HCT116 (cell line): Measurements from ENCODE around the gene ANKRD13C.

Source experiments
- CTCF ChIP-seq, 3 experiments: fragments of 200-600 bp in 1 of 3; sonication (generic) in 1 of 3; IDR thresholded peaks in 2 of 3; conservative IDR thresholded peaks in 1 of 3; 2 replicates each; pipeline ENCODE4 v1.5.1; 2012 to 2017; ENCODE audit warnings: low read depth in 2 of 3, low read length in 2 of 3, antibody characterized with exemption in 1 of 3, borderline replicate concordance in 1 of 3, control low read depth in 1 of 3, mild to moderate bottlenecking in 1 of 3, mixed read lengths in 1 of 3, mixed run types in 1 of 3, moderate library complexity in 1 of 3; ENCODE audit not compliant: insufficient read depth in 1 of 3
- MAX ChIP-seq: IDR thresholded peaks from 2 replicates; pipeline ENCODE4 v1.6.1; 2012
- POLR2A ChIP-seq: IDR thresholded peaks from 2 replicates; pipeline ENCODE4 v1.7.0; 2011; ENCODE audit warnings: borderline replicate concordance; ENCODE audit not compliant: insufficient read depth, insufficient read length; ENCODE audit errors: extremely low read depth
- TCF7L2 ChIP-seq: IDR thresholded peaks from 2 replicates; pipeline ENCODE4 v1.7.0; 2011; ENCODE audit warnings: borderline replicate concordance, inconsistent platforms; ENCODE audit not compliant: insufficient read depth, insufficient read length; ENCODE audit errors: extremely low read depth
- YY1 ChIP-seq: IDR thresholded peaks from 2 replicates; pipeline ENCODE4 v1.6.1; 2011; ENCODE audit warnings: low read length, low read depth, moderate library complexity, mild to moderate bottlenecking; ENCODE audit not compliant: insufficient replicate concordance; ENCODE audit errors: extremely low read depth
- ZNF274 ChIP-seq: fragments of 200-500 bp; sonication (Bioruptor generic); IDR thresholded peaks from 2 replicates; pipeline ENCODE4 v1.6.1; 2014; ENCODE audit warnings: mild to moderate bottlenecking, low read depth, low read length, inconsistent platforms
- TF ChIP-seq, protein P1 (sequence below): IDR thresholded peaks from 2 replicates; pipeline ENCODE4 v1.6.1; 2011; ENCODE audit warnings: mild to moderate bottlenecking, low read length, moderate library complexity; ENCODE audit not compliant: insufficient replicate concordance; ENCODE audit errors: extremely low read depth

- no peak for TF ChIP-seq CTCF (IDR thresholded peaks at IDR 0.05 in 2 of 3, conservative IDR thresholded peaks at IDR 0.05 in 1 of 3; ENCODE audit: borderline replicate concordance in 1 of 3, insufficient read depth in 1 of 3, low read depth in 2 of 3, low read length in 2 of 3)
- TF ChIP-seq TCF7L2: no peak
- no peak for TF ChIP-seq ZNF274
- TF ChIP-seq, protein P1, sequence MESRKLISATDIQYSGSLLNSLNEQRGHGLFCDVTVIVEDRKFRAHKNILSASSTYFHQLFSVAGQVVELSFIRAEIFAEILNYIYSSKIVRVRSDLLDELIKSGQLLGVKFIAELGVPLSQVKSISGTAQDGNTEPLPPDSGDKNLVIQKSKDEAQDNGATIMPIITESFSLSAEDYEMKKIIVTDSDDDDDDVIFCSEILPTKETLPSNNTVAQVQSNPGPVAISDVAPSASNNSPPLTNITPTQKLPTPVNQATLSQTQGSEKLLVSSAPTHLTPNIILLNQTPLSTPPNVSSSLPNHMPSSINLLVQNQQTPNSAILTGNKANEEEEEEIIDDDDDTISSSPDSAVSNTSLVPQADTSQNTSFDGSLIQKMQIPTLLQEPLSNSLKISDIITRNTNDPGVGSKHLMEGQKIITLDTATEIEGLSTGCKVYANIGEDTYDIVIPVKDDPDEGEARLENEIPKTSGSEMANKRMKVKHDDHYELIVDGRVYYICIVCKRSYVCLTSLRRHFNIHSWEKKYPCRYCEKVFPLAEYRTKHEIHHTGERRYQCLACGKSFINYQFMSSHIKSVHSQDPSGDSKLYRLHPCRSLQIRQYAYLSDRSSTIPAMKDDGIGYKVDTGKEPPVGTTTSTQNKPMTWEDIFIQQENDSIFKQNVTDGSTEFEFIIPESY: no peak
- TF ChIP-seq YY1: no peak
- TF ChIP-seq MAX: no peak
- TF ChIP-seq POLR2A: no peak
Measured at GRCh38 chr1:70239940-70240339, 114.6 kb downstream of the ANKRD13C start.
